G401.6 (cell line): ENCODE measurements around the gene RNF187.

Experiments
- FAIRE-seq: peaks from 2 replicates; lab custom pipeline; 2012; peaks lifted over from hg19 to GRCh38; lab: Jason Lieb, UNC

RNF187 gene

DNA sequence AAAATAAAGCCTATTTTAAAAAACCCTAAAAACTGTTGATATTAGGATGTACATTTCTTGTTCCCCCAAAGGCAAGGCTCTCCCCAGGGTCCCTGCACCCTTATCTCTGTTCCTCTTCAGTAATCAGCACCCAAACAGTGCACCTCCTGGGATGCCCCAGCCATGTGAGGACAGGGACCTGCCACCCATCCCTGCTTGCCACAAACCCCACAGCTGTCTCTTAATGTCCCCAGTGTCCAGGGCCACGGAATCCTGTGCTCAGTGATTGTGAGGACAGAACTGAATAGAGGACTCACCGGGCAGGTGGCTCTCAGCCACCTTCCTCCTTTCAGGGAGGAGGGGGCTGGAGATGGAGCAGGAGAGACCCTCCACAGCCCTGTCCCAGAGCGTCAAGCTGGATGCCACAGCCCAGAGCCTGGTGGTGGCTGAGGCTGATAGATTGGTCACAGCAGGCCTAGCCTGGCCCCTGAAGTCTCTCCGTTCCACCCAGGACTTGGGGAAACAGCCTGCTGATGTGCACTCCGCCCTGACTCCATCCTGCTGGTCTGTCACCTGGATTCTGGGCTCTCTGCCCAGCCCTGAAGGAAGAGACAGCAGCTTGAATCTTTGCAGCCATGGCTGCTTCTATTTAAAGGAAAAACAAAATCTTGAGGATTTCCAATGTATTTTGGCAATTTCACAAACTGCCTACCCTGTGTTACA lies 23.1 kb downstream of the RNF187 start:
- FAIRE-seq, result no peak

DNA sequence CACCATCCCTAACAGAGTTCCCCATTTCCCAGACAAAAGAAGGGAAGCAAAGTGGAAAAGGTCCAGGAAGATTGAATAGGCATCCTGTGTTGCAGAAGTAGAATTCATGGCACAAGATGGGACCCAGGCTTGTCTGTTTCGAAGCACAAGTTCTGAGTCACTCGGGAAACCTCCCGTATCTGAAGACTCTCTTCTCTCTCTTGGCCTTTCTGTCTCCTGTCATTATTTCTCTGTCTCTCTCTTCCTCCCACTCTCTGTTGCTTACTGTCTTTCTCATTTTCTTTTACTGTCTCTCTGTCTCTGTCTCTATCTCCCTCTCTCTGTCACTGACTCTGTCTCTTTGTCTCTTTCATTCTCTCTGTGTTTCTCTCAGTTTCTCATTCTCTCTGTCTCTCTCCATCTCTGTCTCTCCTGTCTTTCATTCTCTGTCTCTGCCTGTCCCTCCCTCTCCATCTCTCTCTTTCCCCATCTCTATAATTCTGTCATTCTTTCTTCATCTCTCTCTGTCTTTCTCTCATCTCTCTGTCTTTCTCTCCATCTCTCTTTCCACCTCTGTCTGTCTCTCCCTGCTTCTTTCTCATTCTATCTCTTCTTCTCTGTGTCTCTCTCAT lies 23.7 kb downstream of the RNF187 start:
- no peak for FAIRE-seq

DNA sequence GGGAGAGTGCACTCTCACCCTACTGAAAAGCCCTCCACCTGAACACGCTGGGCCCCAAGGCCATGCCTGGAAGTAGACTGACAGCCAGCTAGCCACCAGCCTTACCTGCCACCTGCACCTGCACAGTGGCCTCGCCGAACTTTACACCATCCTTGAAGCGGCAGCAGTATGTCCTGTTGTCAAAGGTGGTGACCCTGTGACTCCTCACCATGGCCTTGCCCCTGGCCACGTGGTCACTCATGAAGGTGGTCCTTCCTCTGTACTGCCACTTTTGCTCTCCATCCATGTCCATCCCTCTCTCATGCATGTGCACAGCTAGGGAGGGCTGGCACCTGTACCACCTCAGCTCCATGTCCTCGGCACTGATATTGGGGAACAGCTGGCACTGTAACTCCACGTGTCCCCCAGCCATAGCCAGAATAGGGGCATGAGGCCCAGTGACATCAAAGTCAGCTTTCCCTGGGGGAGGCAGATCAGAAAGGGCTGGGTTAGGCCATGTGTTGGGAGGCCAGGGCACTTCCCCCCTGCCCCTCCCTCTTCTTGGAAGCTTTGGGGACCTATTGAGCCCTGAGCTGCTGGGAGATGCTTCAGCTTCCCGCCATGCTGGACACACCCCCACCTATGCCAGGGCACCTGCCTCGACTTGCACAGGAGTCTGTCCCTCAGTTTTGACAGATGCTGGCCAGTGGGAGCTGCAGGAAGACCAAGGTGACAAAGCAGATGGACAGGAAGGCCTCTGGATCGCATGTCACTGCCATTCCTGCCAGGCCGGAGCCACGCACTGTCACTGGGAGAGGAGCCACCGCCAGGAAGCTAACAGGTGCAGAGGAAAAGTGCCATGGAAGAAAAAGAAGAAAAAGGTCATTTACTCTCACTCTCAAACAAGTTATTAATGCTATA lies 24.6 kb downstream of the RNF187 start:
- FAIRE-seq, result no peak

DNA sequence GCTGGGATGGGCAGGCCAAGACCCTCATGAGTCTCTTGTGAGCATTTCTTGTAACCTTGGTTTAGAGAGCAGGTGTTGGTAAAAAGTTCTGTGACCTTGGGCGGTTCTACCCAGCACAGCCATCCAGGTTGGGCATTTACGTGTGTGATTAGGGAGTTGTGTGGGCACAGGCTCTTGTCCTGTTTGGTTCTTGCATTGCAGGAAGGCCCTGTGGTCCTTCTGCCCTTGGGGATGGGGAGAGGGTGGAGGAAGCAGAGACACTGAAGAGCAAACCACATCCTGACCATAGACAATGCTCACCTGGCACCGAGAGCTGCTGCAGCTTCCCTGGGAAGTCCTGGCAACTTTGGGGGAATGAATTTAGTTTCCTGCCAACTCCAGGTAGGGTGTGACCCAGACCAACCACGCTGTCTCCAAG lies 25.6 kb downstream of the RNF187 start:
- FAIRE-seq, result no peak

DNA sequence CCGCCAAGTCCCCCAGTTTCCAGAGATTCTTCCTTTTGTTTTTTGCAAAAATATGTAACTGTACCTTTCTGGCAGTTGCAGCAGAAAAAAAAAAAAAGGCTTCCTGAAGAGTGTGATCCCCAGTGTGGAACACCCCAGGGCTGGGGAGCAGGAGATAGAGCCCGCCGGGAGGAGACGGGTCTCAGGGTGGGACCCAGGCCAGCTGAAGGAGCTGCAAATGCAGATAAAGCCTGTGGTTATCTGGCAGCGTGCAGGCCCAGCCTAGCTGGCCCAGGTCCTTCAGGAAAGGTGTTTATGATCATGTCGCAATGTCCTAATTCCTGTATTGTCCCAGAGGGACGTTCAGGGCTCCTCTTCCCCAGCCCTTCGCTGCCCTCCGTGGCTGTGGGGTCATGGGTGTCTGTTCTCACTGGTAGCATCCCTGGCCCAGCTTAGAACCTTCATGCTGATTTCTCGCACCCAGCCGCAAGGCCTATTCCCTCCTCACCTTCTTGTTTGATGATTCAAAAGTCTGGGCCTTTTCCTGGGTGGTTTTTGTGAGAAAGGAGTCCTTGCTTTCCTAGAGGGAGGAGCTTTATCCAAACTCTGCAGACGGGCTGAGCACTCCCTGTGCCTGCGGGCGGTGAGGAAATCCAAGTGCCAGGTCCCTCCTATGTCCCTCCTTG lies 26.2 kb downstream of the RNF187 start:
- no peak for FAIRE-seq

DNA sequence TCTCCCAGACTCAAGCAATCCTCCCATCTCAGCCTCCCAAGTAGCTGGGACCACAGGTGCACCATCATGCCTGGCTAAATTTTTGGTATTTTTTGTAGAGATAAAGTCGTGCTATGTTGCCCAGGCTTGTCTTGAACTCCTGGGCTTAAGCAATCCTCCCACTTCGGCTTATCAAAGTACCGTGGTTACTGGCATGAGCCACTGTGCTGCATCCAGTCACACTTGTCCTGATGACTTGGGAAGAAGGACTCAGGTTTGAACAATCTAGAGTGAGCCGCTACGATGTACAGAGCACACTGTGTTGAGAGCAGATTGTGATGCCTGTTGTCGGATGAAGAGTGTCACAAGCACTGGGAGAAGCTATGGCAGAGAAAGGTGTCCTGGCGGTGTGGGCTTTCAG lies 27.2 kb downstream of the RNF187 start:
- FAIRE-seq, result no peak

DNA sequence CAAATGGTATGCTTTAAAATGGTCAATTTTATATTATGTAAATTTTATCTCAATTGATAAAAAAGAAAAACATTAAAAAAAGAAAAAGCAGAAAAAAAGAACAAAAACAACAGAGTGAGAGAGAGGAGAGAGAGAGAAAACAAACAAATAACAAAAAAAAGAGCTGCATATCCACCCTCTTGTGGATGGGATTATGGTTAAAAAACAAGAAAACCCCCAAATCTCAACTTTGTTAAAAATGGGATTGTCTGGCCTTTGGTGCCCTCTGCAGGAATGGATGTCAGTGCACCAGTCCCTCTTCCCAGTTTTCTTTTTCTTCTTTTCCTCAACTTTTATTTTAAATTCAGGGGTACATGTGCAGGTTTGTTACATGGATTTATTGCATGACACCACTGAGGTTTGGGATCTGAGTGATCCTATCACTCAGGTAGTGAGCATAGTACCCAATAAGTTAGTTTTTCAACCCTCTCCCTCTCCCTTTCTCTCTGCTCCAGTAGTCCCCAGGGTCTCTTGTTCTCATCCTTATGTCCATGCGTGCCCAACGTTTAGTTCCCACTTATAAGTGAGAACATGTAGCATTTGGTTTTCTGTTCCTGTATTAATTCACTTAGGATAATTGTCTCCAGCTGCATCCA lies 28.1 kb downstream of the RNF187 start:
- FAIRE-seq, result peak; percentile 92

DNA sequence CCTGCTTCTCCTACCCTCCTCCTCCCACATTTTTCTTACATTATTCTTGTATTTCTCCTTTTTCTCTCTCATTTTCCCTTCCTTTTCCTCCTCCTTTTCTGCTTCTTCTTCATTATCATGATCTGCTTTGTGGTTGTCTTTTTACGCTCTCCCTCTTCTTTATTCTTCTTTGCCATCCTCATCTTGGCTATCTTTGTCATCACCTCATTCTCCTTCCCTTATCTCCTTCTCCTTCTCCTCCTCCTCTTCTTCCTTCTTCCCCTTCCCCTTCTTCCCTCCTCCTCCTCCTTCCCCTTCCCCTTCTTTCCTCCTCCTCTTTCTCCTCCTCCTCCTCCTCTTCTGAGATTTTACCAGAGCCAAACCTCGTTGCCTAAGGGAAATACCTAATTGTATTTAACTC lies 30.5 kb downstream of the RNF187 start:
- FAIRE-seq, result no peak

DNA sequence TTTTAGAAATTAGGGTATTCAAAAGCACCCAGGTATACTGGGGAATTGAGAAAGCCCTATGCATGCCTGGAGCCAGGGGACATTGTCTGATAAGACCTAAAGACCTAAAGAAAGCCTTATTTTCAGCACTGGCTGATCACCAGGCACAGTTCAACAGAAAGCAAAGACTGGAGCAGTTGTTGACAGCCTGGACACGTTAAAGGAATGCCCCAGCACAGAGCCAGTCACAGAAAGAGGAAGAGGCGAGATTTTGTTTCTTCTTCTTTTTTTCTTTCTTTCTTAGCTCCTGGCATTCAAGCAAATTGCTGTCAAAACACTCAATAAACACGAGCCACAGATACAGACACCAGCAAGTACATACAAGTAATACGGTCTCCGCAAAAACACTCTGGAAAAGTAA lies 40.4 kb downstream of the RNF187 start:
- no peak for FAIRE-seq

DNA sequence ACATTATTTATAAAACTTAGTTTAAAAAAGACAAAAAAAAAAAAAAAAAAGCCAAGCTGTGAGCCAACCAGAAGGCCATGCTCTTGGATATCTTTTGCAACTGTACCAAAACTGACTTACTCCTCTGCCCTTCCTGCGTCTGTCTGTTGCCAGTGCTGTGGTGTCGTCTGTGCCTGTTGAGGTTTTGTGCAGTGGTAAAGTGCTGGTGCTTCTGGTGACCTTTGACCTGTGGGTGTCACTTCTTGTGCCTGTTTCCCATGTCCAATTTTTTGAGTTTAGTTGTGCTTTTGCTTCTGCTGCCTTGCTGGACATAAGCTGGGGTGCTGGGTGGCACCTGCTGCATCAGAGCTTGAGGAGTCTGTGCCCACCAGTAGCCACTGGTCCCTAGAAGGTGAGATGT lies 41.4 kb downstream of the RNF187 start:
- FAIRE-seq, result no peak

DNA sequence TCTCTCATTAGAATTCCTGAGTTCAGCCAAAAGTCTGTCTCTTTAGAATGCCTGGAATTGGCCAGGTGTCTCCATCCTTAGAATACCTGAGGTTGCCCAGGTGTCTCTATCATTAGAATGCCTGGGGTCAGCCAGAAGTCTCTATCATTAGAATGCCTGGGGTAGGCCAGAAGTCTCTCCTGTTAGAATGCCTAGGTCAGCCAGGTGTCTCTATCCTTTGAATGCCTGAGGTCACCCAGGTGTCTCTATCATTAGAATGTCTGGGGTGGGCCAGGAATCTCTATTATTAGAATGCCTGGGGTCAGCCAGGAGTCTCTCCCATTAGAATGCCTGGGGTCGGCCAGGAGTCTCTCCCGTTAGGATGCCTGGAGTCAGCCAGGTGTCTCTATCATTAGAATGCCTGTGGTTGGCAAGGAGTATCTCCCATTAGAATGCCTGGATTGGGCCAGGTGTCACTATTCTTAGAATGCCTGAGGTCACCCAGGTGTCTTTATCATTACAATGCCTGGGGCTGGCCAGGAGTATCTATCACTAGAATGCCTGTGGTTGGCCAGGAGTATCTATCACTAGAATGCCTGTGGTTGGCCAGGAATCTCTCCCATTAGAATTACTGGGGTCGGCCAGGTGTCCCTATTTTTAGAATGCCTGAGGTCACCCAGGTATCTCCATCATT lies 43.0 kb downstream of the RNF187 start:
- FAIRE-seq, result no peak

DNA sequence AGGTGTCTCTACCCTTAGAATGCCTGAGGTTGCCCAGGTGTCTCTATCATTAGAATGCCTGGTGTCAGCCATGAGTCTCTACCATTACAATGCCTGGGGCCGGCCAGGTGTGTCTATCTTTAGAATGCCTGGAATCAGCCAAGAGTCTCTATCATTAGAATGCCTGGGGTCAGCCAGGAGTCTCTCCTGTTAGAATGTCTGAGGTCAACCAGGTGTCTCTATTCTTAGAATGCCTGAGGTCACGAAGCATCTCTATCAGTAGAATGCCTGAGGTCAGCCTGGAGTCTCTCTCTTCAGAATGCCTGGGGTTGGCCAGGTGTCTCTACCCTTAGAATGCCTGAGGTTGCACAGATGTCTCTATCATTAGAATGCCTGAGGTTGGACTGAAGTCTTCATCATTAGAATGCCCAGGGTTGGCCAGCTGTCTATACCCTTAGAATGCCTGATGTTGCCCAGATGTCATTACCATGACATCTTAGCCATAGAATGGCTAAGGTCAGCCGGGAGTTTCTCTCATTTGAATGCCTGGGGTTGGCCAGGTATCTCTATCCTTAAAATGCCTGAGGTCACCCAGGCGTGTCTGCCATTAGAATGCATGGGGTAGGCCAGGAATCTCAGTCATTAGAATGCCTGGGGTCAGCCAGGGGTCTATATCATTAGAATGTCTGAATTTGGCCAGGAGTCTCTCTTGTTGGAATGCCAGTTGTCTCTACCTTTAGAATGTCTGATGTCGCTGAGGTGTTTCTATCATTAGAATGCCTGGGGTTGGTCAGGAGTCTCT lies 44.0 kb downstream of the RNF187 start:
- FAIRE-seq, result no peak

DNA sequence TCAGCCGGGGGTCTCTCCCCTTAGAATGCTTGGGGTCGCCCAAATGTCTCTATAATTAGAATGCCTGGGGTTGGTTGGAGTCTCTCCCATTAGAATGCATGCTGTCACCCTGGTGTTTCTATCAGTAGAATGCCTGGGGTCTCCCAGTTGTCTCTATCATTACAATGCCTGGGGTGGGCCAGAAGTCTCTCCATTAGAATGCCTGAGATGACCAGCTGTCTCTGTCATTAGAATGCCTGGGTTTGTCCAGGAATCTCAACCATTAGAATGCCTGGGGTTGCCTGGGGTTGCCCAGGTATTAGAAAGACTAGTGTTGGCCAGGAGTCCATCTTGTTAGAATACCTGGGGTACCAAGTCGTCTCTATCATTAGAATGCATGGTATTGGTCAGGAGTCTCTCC lies 51.6 kb downstream of the RNF187 start:
- FAIRE-seq, result no peak

DNA sequence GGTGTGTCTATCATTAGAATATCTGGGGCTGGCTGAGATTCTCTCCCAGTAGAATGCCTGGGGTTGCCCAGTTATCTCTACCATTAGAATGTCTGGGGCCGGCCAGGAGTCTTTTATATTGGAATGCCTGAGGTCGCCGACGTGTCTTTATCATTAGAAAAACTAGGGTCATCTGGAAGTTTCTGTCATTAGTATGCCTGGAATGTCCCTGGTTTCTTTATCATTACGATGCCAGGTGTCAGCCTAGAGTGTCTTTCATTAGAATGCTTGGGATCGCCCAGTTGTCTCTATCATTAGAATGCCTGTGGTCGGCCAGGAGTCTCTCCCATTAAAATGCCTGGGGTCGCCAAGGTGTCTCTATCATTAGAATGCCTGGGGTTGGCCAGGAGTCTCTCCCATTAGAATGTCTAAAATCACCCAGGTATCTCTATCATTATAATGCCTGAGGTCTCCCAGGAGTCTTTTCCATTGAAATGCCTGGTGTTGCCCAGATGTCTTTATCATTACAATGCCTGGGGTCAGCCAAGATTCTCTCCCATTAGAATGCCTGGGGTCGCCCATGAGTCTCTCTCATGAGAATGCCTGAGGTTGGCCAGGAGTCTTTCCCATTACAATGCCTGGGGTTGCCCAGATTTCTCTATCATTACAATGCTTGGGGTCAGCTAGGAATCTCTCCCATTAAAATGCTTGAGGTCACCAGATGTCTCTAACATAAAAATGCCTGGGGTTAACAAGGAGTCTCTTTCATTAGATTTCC lies 53.2 kb downstream of the RNF187 start:
- FAIRE-seq, result no peak

DNA sequence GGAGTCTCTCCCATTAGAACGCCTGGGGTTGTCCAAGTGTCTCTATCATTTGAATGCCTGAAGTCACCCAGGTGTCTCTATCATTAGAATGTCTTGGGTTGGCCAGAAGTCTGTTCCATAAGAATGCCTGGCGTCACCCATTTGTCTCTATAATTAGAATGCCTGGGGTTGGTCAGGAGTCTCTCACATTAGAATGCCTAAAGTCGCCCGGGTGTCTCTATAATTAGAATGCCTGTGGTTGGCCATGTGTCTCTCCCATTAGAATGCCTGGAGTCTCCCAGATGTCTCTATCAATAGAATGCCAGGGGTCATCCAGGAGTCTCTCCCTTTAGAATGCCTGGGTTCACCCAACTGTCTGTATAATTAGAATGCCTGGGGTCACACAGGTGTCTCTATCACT lies 54.5 kb downstream of the RNF187 start:
- no peak for FAIRE-seq

DNA sequence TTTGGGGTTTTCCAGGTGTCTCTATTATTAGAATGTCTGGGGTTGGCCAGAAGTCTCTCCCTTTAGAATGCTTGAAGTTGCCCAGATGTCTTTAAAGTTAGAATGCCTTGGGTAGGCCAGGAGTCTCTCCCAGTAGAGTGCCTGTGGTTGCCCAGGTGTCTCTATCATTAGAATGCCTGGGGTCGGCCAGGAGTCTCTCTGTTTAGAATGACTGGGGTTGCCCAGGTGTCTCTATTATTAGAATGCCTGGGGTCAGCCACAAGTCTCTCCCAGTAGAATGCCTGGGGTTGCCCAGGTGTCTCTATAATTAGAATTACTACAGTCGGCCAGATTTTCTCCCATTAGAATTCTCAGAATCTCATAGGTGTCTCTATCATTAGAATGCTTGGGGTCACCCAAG lies 55.2 kb downstream of the RNF187 start:
- FAIRE-seq, result no peak

DNA sequence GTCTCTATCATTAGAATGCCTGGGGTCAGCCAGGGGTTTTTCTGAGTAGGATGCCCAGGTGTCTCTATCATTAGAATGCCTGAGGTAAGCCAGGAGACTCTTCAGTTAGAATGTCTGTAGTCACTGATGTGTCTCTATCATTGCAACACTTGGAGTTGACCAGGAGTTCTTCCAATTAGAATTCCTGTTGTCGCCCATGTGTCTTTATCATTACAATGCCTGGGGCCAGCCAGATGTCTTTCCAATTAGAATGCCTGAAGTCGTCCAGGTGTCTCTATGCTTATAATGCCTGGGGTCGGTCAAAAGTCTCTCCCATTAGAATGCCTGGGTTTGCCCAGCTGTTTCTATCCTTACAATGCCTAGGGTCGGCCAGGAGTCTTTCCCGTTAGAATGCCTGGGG lies 55.8 kb downstream of the RNF187 start:
- no peak for FAIRE-seq

DNA sequence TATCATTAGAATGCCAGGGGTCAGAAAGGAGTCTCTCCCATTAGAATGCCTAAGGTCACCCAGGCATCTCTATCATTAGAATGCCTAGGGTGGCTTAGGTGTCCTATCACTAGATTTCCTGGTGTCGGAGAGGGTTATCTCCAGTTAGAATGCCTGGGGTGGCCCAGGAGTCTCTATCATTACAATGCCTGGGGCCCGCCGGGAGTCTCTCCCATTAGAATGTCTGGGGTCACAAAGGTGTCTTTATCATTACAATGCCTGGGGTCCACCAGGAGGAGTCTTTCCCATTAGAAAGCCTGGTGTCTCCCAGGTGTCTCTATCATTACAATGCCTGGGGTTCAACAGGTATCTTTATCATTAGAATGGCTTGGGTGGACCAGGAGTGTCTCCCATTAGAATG lies 56.2 kb downstream of the RNF187 start:
- no peak for FAIRE-seq

DNA sequence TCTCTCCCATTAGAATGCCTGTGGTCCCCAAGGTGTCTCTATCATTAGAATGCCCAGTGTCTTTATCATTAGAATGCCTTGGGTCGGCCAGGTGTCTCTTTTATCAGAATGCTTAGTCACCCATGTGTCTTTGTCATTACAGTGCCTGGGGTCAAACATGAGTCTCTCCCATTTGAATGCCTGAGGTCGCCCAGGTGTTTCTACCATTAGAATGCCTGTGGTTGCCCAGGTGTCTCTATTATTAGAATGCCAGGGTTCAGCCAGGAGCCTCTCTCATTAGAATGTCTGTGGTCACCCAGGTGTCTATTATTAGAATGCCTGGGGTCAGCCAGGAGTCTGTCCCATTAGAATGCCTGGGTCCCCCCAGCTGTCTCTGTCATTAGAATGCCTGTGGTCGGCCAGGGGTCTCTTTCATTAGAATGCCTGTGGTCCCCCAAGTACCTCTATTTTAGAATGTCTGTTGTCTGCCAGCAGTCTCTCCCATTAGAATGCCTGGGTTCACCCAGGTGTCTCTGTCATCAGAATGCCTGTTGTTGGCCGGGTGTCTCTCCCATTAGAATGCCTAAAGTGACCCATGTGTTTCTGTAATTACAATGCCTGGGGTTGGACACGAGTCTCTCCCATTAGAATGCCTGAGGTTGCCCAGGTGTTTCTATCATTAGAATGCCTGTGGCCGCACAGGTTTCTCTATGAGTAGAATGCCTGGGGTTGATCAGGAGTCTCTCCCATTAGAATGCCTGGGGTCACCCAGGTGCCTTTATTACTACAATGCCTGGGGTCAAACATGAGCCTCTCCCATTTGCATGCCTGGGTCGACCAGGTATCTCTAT lies 57.1 kb downstream of the RNF187 start:
- FAIRE-seq, result no peak
